ENCODE measurements around the gene MACROD1. TPM values are rescaled to one million over a fixed set of nuclear protein-coding genes. Genes with fewer than 3 reads are reported as not detected.

The MACROD1 gene
- total and polyA plus RNA-seq, 2 of the 13 experiments (the other 11 are each of a cell fraction or from before 2014, with no cell fraction given), result 23.1 to 34.5 TPM

GRCh38 chr11:64007629-64008282 is 158.2 kb downstream of the MACROD1 start (continued):
- TF ChIP-seq HNRNPUL1 (IDR thresholded peaks at IDR 0.05; ENCODE audit: low read depth, low read length) (no peak; the same call in 1 of the 2 replicates), ATF6 (CRISPR knock-in tag; conservative IDR thresholded peaks at IDR 0.05) (no peak), CREB1 (IDR thresholded peaks at IDR 0.05) (no peak), CREB1 (CRISPR knock-in tag; IDR thresholded peaks at IDR 0.05) (no peak), ZFP91 (CRISPR knock-in tag; IDR thresholded peaks at IDR 0.05; ENCODE audit: borderline replicate concordance) (peak; percentile 80; the same call in 1 of the 2 replicates), AHR (CRISPR knock-in tag; IDR thresholded peaks at IDR 0.05) (no peak), NCOR1 (IDR thresholded peaks at IDR 0.05; ENCODE audit: borderline replicate concordance, low read length) (no peak), ZNF660 (CRISPR knock-in tag; IDR thresholded peaks at IDR 0.05; ENCODE audit: borderline replicate concordance, low read depth) (no peak), RBM22 (optimal IDR thresholded peaks at IDR 0.05; ENCODE audit: low read length) (no peak), IRF9 (CRISPR knock-in tag; IDR thresholded peaks at IDR 0.05; ENCODE audit: borderline replicate concordance) (peak; percentile 61; the same call in 1 of the 2 replicates), SPEN (CRISPR knock-in tag; IDR thresholded peaks at IDR 0.05; ENCODE audit: low read depth) (peak; percentile 75), ZNF607 (CRISPR knock-in tag; IDR thresholded peaks at IDR 0.05; ENCODE audit: borderline replicate concordance) (0 out of 2 replicates have a peak, but pooled peaks have one; percentile 74), ZNF207 (IDR thresholded peaks at IDR 0.05; ENCODE audit: borderline replicate concordance) (no peak), KDM2A (CRISPR knock-in tag; IDR thresholded peaks at IDR 0.05; ENCODE audit: borderline replicate concordance, low read depth) (peak; percentile 96), ZNF652 (CRISPR knock-in tag; IDR thresholded peaks at IDR 0.05; ENCODE audit: borderline replicate concordance, low read depth) (no peak), ATM (IDR thresholded peaks at IDR 0.05; ENCODE audit: borderline replicate concordance) (no peak), ZNF225 (CRISPR knock-in tag; IDR thresholded peaks at IDR 0.05) (0 out of 2 replicates have a peak, but pooled peaks have one; percentile 15), ZNF639 (CRISPR knock-in tag; conservative IDR thresholded peaks at IDR 0.05) (peak; percentile 67; the same call in 1 of the 2 replicates), ETV5 (CRISPR knock-in tag; IDR thresholded peaks at IDR 0.05; ENCODE audit: borderline replicate concordance) (peak; percentile 74; the same call in 1 of the 2 replicates), NKX3-1 (CRISPR knock-in tag; IDR thresholded peaks at IDR 0.05) (no peak; the same call in 1 of the 2 replicates), HNF4G (IDR thresholded peaks at IDR 0.05; ENCODE audit: borderline replicate concordance, low read depth, low read length) (no peak), HNF4G (CRISPR knock-in tag; IDR thresholded peaks at IDR 0.05; ENCODE audit: borderline replicate concordance, low read depth) (peak; percentile 44; the same call in 1 of the 2 replicates), ZNF101 (CRISPR knock-in tag; IDR thresholded peaks at IDR 0.05; ENCODE audit: borderline replicate concordance, low read depth) (no peak), ZNF136 (CRISPR knock-in tag; IDR thresholded peaks at IDR 0.05; ENCODE audit: low read depth) (no peak)

All from HepG2 (cell line).